HEK293T (cell line): Measurements from ENCODE around the gene TGM6.

Experiments used
- CTCF ChIA-PET: fragments of 350-600 bp; formaldehyde crosslinking; extraction: SDS; loops from one replicate; lab custom pipeline; 2021; ENCODE audit warnings: antibody characterized with exemption, inconsistent platforms; lab: Yijun Ruan, JAX
- POLR2A ChIA-PET: fragments of 350-600 bp; formaldehyde crosslinking; extraction: SDS; loops from one replicate; lab custom pipeline; 2020; ENCODE audit warnings: antibody characterized with exemption, inconsistent platforms; lab: Yijun Ruan, JAX
- DNase-seq: peaks from one replicate; pipeline ENCODE4 v3.0.0; 2012; ENCODE audit warnings: mixed read lengths; ENCODE audit errors: extremely low spot score
- ARNT ChIP-seq: fragments of 450-650 bp; IDR thresholded peaks from 2 replicates; pipeline ENCODE4 v1.6.1; 2017; ENCODE audit warnings: mild to moderate bottlenecking
- BHLHE40 ChIP-seq: fragments of 450-650 bp; IDR thresholded peaks from 2 replicates; pipeline ENCODE4 v1.6.1; 2016; ENCODE audit warnings: mild to moderate bottlenecking, moderate library complexity, borderline replicate concordance
- CTBP1 ChIP-seq: fragments of 450-650 bp; IDR thresholded peaks from 2 replicates; pipeline ENCODE4 v1.6.1; 2016; ENCODE audit warnings: borderline replicate concordance
- ELF4 ChIP-seq: fragments of 450-650 bp; IDR thresholded peaks from 2 replicates; pipeline ENCODE4 v1.6.1; 2017; ENCODE audit warnings: antibody characterized with exemption
- FOXA1 ChIP-seq: fragments of 450-650 bp; IDR thresholded peaks from 2 replicates; pipeline ENCODE4 v1.6.1; 2016; ENCODE audit warnings: mild to moderate bottlenecking
- FOXK2 ChIP-seq: fragments of 450-650 bp; IDR thresholded peaks from 2 replicates; pipeline ENCODE4 v1.6.1; 2016; ENCODE audit warnings: mild to moderate bottlenecking
- FOXM1 ChIP-seq: fragments of 450-650 bp; IDR thresholded peaks from 2 replicates; pipeline ENCODE4 v1.6.1; 2017; ENCODE audit warnings: mild to moderate bottlenecking, borderline replicate concordance
- HDGF ChIP-seq: fragments of 450-650 bp; IDR thresholded peaks from 2 replicates; pipeline ENCODE4 v1.6.1; 2017; ENCODE audit warnings: antibody characterized with exemption, borderline replicate concordance
- L3MBTL2 ChIP-seq: fragments of 450-650 bp; conservative IDR thresholded peaks from 2 replicates; pipeline ENCODE4 v1.6.1; 2016; ENCODE audit warnings: mild to moderate bottlenecking
- LEF1 ChIP-seq: fragments of 450-650 bp; IDR thresholded peaks from 2 replicates; pipeline ENCODE4 v1.6.1; 2017; ENCODE audit warnings: mild to moderate bottlenecking, borderline replicate concordance
- NFRKB ChIP-seq: fragments of 450-650 bp; IDR thresholded peaks from 2 replicates; pipeline ENCODE4 v1.6.1; 2016; ENCODE audit warnings: mild to moderate bottlenecking, moderate library complexity
- SP1 ChIP-seq: fragments of 450-650 bp; IDR thresholded peaks from 2 replicates; pipeline ENCODE4 v1.6.1; 2017
- SUZ12 ChIP-seq: fragments of 450-650 bp; IDR thresholded peaks from 2 replicates; pipeline ENCODE4 v1.6.1; 2016; ENCODE audit warnings: mild to moderate bottlenecking
- TARDBP ChIP-seq: fragments of 450-650 bp; IDR thresholded peaks from 2 replicates; pipeline ENCODE4 v1.6.1; 2016
- ZNF384 ChIP-seq: fragments of 450-650 bp; IDR thresholded peaks from 2 replicates; pipeline ENCODE4 v1.6.1; 2016
- TF ChIP-seq, protein P1 (sequence below): fragments of 450-650 bp; IDR thresholded peaks from 2 replicates; pipeline ENCODE4 v1.6.1; 2016

The TGM6 gene

DNA sequence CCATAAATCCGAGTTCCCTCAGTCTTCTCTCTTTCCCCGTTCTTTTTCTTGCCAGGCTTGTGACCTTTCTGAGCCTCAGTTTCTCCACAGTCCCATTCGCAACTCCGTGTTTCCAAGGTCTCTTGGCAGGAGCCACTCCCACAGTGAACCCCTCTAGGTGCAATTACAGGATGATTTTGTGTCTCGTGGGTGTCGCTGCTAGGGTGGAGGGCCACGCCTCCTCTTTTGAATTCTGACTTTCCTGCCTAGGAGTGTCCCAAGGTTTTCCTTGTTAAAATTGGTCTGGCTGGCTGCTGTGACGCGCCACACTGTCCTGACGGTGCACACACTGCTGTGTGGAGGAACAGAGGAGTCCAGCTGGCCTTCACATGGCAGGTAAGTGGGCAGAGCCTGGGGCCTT is at the start of gene TGM6:
Gene TGM6 (plus strand): TSS at position 301 of the 400 bp plus-strand sequence. CDS start 68 bp downstream, at position 369.
- TF ChIP-seq L3MBTL2 = no peak
- TF ChIP-seq CTBP1 = no peak
- no peak for TF ChIP-seq NFRKB
- TF ChIP-seq FOXA1 = no peak
- DNase-seq = no peak
- ChIA-PET CTCF (no interaction called here), POLR2A (no interaction called here)

DNA sequence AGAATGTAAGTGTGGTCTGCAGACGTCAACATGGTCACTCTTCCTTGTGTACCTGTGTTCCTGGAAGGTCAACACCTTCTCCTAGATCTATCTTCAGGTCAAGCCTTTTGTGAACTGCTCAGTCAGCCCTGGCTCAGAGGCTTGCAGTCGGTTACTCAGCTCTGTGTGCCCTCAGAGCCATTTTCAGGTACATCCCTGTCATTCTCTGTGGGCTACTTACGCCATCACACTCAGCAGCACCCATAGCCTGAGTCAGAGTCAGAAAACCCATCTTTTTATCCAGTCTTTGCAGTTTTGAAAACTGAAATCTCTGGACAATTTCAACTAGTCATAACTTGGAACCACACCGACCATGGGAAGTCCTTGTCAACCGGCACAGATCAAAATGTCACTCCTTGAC is 49.6 kb upstream of the TGM6 start:
- CTCF ChIA-PET = no interaction called here
- no peak for DNase-seq
- TF ChIP-seq CTBP1 (no peak), ELF4 (no peak)
- POLR2A ChIA-PET = no interaction called here

DNA sequence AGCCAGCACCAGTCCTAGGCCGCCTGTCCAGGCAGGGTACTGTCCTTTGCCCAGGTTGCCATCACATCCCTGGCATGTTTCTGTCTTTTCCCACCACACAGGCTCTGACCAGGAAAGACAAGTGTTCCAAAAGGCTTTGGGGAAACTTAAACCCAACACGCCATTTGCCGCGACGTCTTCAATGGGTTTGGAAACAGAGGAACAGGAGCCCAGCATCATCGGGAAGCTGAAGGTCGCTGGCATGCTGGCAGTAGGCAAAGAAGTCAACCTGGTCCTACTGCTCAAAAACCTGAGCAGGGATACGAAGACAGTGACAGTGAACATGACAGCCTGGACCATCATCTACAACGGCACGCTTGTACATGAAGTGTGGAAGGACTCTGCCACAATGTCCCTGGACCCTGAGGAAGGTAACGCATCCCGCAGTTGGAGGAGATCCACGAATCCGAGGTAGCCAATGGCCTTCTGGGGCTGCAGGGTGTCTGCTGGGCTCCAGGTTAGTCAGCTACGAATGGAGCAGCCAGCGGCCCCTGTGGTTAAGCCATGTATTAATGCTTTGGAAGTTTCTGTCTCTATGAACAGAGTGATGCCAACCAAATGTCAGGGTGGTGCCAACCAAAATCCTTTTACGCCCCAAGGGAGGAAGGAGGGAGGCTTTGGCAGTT is 48.7 kb upstream of the TGM6 start:
- CTCF ChIA-PET = no interaction called here
- no peak for DNase-seq
- TF ChIP-seq CTBP1 (no peak), ZNF384 (no peak), ELF4 (no peak), SP1 (no peak), BHLHE40 (no peak), FOXK2 (no peak), SUZ12 (no peak), LEF1 (no peak), NFRKB (no peak), HDGF (no peak), FOXM1 (no peak), TARDBP (no peak), FOXA1 (no peak), L3MBTL2 (no peak), ARNT (no peak)
- TF ChIP-seq, protein P1, sequence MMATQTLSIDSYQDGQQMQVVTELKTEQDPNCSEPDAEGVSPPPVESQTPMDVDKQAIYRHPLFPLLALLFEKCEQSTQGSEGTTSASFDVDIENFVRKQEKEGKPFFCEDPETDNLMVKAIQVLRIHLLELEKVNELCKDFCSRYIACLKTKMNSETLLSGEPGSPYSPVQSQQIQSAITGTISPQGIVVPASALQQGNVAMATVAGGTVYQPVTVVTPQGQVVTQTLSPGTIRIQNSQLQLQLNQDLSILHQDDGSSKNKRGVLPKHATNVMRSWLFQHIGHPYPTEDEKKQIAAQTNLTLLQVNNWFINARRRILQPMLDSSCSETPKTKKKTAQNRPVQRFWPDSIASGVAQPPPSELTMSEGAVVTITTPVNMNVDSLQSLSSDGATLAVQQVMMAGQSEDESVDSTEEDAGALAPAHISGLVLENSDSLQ = no peak
- POLR2A ChIA-PET = no interaction called here

DNA sequence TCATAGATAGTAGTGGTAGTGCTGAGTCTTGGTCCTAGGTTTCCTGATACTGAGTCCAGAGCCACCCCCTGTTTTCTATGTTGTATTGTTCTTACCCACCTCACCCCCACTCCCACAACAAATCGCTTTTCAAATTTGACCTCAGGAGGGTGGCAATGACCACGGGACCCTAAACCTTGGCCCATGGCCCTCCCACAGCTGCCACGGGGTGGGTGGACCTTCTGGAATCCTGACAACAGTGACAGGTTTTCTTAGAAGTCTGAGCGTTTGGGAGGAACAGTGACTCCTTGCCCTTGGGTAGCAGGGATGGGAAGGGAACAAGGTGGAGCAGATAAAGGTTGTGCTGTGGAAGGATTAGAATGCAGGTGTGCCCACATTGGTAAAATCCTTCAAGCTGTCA is 48.0 kb upstream of the TGM6 start:
- DNase-seq = no peak
- TF ChIP-seq TARDBP (no peak), L3MBTL2 (no peak), BHLHE40 (no peak), NFRKB (no peak), HDGF (no peak), FOXK2 (no peak)
- TF ChIP-seq, protein P1 = no peak
- CTCF ChIA-PET = no interaction called here
- POLR2A ChIA-PET = no interaction called here

DNA sequence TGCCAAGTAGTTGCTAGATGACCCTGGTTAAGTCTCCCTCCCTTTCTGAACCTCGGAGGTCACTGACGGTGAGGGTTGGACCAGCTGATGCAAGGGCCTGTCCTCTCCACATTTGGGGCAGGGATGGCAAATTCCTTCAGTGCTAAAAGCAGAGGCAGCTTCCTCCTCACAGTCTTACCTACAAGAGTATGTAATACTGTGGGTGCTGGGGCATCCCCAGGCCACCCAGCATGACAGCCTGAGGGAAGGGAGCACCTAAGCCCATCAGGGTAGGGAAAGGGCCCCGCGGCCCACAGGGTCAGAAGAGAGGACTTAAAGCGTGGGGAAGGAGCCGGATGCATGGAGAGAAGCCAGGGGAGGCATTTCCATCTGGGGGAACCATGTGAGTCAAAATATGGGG is 46.9 kb upstream of the TGM6 start:
- DNase-seq = no peak
- ChIA-PET CTCF (interaction anchor here (0.7 kb wide), 1 partner anchor 16 kb away, joined by 3 read pairs; no protein-coding TSS in a partner anchor), POLR2A (no interaction called here)
- TF ChIP-seq, protein P1 = no peak
- no peak for TF ChIP-seq LEF1
- TF ChIP-seq SP1 = no peak
- no peak for TF ChIP-seq ARNT
- no peak for TF ChIP-seq HDGF
- no peak for TF ChIP-seq TARDBP
- no peak for TF ChIP-seq FOXK2
- no peak for TF ChIP-seq CTBP1
- TF ChIP-seq NFRKB = no peak

DNA sequence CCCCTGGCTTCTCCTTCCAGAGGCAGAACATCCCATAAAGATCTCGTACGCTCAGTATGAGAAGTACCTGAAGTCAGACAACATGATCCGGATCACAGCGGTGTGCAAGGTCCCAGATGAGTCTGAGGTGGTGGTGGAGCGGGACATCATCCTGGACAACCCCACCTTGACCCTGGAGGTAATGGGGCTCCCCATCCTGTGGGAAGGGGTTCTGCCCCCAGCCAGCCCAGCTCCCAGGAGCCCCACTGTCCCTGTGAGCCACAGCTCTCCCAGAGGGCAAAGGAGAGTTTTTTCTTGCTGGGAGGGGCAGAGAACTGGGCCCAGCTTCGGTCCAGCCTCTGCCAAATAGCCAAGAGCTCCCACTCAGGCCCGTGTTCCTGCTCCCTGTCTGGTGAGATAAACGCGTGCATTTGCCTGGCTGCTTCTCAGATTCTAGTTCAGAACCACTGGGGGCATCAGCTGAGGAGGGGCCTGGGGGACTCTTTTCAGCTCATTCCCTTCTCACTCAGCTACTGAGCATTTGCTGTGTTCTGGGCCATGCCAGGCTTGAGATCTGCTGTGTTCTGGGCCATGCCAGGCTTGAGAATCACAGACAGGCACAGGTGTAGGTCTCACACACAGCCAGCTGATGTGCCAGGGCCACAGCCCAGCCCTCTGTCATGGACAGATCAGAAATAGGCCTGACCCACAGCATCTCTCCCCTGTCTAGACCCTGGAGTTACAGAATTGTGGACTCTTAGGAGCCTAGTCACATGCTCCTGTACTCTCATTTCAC is 45.4 kb upstream of the TGM6 start:
- TF ChIP-seq, protein P1 = no peak
- no peak for TF ChIP-seq TARDBP
- TF ChIP-seq SP1 = no peak
- no peak for TF ChIP-seq LEF1
- TF ChIP-seq CTBP1 = no peak
- TF ChIP-seq L3MBTL2 = no peak
- no peak for TF ChIP-seq SUZ12
- TF ChIP-seq ELF4 = no peak
- no peak for TF ChIP-seq FOXM1
- no peak for TF ChIP-seq HDGF
- TF ChIP-seq ARNT = no peak
- TF ChIP-seq NFRKB = no peak
- TF ChIP-seq ZNF384 = no peak
- no peak for TF ChIP-seq FOXK2
- no peak for TF ChIP-seq FOXA1
- TF ChIP-seq BHLHE40 = no peak
- POLR2A ChIA-PET = no interaction called here
- DNase-seq = no peak
- CTCF ChIA-PET = no interaction called here
